NB4 (cell line): ENCODE data around the gene PDE4D.

Experiments used
- MYC ChIP-seq: IDR thresholded peaks from 2 replicates; pipeline ENCODE4 v1.6.1; 2011; ENCODE audit warnings: low read depth, low read length
- POLR2A ChIP-seq: IDR thresholded peaks from 2 replicates; pipeline ENCODE4 v1.6.1; 2011; ENCODE audit warnings: mild to moderate bottlenecking; ENCODE audit not compliant: insufficient read length; ENCODE audit errors: extremely low read depth
- TF ChIP-seq, protein P1 (sequence below): IDR thresholded peaks from one replicate; pipeline ENCODE4 v1.5.1; 2012; ENCODE audit warnings: low read depth, low read length
- TF ChIP-seq, protein P2 (sequence below): IDR thresholded peaks from 2 replicates; pipeline ENCODE4 v1.6.1; 2011; ENCODE audit warnings: low read depth, low read length

DNA sequence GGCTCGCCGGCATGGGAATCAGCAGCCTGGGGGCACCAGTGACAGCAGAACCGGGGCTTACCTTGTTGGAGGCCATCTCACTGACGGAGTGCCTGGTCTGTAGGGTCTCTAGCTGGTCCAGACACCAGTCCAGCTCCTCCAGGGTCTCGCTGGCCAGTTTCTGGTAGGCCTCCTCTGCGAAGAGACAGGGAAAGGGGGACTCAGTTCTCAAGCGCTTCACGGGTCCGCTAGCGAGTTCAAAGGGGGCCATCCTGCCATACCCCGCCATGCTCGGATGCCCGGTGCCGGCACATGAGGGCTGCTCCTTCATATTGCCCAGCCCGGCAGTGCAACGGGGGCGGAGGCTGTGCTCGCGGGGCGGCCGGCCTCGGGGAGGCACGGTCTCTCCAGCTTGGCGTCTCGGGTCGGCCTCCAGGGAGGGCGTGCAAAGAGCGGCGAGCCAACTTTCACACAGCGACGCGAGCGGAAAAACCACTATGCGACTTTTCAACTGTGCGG, 854.7 kb downstream of the PDE4D start:
- TF ChIP-seq, protein P1, sequence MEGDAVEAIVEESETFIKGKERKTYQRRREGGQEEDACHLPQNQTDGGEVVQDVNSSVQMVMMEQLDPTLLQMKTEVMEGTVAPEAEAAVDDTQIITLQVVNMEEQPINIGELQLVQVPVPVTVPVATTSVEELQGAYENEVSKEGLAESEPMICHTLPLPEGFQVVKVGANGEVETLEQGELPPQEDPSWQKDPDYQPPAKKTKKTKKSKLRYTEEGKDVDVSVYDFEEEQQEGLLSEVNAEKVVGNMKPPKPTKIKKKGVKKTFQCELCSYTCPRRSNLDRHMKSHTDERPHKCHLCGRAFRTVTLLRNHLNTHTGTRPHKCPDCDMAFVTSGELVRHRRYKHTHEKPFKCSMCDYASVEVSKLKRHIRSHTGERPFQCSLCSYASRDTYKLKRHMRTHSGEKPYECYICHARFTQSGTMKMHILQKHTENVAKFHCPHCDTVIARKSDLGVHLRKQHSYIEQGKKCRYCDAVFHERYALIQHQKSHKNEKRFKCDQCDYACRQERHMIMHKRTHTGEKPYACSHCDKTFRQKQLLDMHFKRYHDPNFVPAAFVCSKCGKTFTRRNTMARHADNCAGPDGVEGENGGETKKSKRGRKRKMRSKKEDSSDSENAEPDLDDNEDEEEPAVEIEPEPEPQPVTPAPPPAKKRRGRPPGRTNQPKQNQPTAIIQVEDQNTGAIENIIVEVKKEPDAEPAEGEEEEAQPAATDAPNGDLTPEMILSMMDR: no peak
- TF ChIP-seq POLR2A (no peak), MYC (no peak)
- TF ChIP-seq, protein P2, sequence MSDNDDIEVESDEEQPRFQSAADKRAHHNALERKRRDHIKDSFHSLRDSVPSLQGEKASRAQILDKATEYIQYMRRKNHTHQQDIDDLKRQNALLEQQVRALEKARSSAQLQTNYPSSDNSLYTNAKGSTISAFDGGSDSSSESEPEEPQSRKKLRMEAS: no peak; the same call in 1 of the 2 replicates
